SK-N-SH treated with all-trans-retinoic acid at 6 μM for 48 hours (cell line): ENCODE data around the gene MRTFA.

Source experiments
- ATAC-seq: fragments of 200-7000 bp; cut with Tn5 transposase; 3 replicates; pipeline ENCODE4 v1.9.1; 2020; ENCODE audit warnings: mild to moderate bottlenecking, moderate library complexity
- ARNTL ChIP-seq: fragments of 450-650 bp; formaldehyde crosslinking; IDR thresholded peaks from 2 replicates; pipeline ENCODE4 v1.5.0; 2020; ENCODE audit warnings: low read depth, mild to moderate bottlenecking, moderate library complexity, borderline replicate concordance
- BACH2 ChIP-seq: fragments of 250-450 bp; sonication (Bioruptor Pico); IDR thresholded peaks from 2 replicates; pipeline ENCODE4 v1.9.0; 2021; ENCODE audit warnings: mild to moderate bottlenecking, borderline replicate concordance
- CREB5 ChIP-seq: fragments of 250-450 bp; sonication (Bioruptor Pico); IDR thresholded peaks from 2 replicates; pipeline ENCODE4 v1.5.1; 2020; ENCODE audit warnings: low read depth, mild to moderate bottlenecking, moderate library complexity
- CSDC2 ChIP-seq: fragments of 250-450 bp; sonication (Bioruptor Pico); IDR thresholded peaks from 2 replicates; pipeline ENCODE4 v1.5.0; 2020; ENCODE audit warnings: mild to moderate bottlenecking, moderate library complexity
- ESRRG ChIP-seq: fragments of 250-450 bp; sonication (Bioruptor Pico); IDR thresholded peaks from 2 replicates; pipeline ENCODE4 v1.6.1; 2021; ENCODE audit warnings: mild to moderate bottlenecking
- GLIS3 ChIP-seq: fragments of 250-450 bp; sonication (Bioruptor Pico); IDR thresholded peaks from 2 replicates; pipeline ENCODE4 v1.5.0; 2020; ENCODE audit warnings: mild to moderate bottlenecking, moderate library complexity
- ISL1 ChIP-seq: fragments of 250-450 bp; sonication (Bioruptor Pico); IDR thresholded peaks from 2 replicates; pipeline ENCODE4 v2.1.2; 2022; ENCODE audit warnings: mild to moderate bottlenecking, moderate library complexity
- OSR1 ChIP-seq: fragments of 250-450 bp; sonication (Bioruptor Pico); IDR thresholded peaks from 2 replicates; pipeline ENCODE4 v1.8.0; 2022; ENCODE audit warnings: moderate library complexity, mild to moderate bottlenecking, inconsistent platforms
- PATZ1 ChIP-seq: fragments of 250-450 bp; sonication (Bioruptor Pico); IDR thresholded peaks from 2 replicates; pipeline ENCODE4 v1.8.0; 2020; ENCODE audit warnings: mild to moderate bottlenecking, moderate library complexity, borderline replicate concordance
- PPARA ChIP-seq: fragments of 250-450 bp; sonication (Bioruptor Pico); IDR thresholded peaks from 2 replicates; pipeline ENCODE4 v1.5.0; 2020; ENCODE audit warnings: mild to moderate bottlenecking, borderline replicate concordance
- RARB ChIP-seq: fragments of 250-450 bp; sonication (Bioruptor Pico); IDR thresholded peaks from 2 replicates; pipeline ENCODE4 v1.8.0; 2021; ENCODE audit warnings: mild to moderate bottlenecking, moderate library complexity
- TCF4 ChIP-seq: fragments of 250-450 bp; sonication (Bioruptor Pico); IDR thresholded peaks from 2 replicates; pipeline ENCODE4 v1.8.0; 2021; ENCODE audit warnings: mild to moderate bottlenecking, moderate library complexity, borderline replicate concordance
- TOX ChIP-seq: fragments of 250-450 bp; sonication (Bioruptor Pico); IDR thresholded peaks from 2 replicates; pipeline ENCODE4 v1.8.0; 2021; ENCODE audit warnings: mild to moderate bottlenecking, moderate library complexity, borderline replicate concordance
- ZC3H10 ChIP-seq: fragments of 250-450 bp; sonication (Bioruptor Pico); IDR thresholded peaks from 2 replicates; pipeline ENCODE4 v1.5.1; 2021; ENCODE audit warnings: mild to moderate bottlenecking, moderate library complexity
- ZFP3 ChIP-seq: fragments of 250-450 bp; sonication (Bioruptor Pico); IDR thresholded peaks from 2 replicates; pipeline ENCODE4 v1.5.0; 2020; ENCODE audit warnings: mild to moderate bottlenecking, moderate library complexity
- ZFP30 ChIP-seq: fragments of 450-650 bp; formaldehyde crosslinking; IDR thresholded peaks from 2 replicates; pipeline ENCODE4 v1.5.0; 2022; ENCODE audit warnings: mild to moderate bottlenecking, moderate library complexity
- ZNF565 ChIP-seq: fragments of 450-650 bp; formaldehyde crosslinking; conservative IDR thresholded peaks from 2 replicates; pipeline ENCODE4 v1.5.0; 2020; ENCODE audit warnings: low read depth, mild to moderate bottlenecking, moderate library complexity
- ZNF70 ChIP-seq: fragments of 450-650 bp; formaldehyde crosslinking; IDR thresholded peaks from 2 replicates; pipeline ENCODE4 v1.5.0; 2020; ENCODE audit warnings: mild to moderate bottlenecking, moderate library complexity
- ZNF8 ChIP-seq: fragments of 450-650 bp; formaldehyde crosslinking; IDR thresholded peaks from 2 replicates; pipeline ENCODE4 v1.5.0; 2020; ENCODE audit warnings: mild to moderate bottlenecking, moderate library complexity
- TF ChIP-seq, protein P1 (sequence below): fragments of 250-450 bp; sonication (Bioruptor Pico); IDR thresholded peaks from 2 replicates; pipeline ENCODE4 v1.5.1; 2021; ENCODE audit warnings: mild to moderate bottlenecking, moderate library complexity
- TF ChIP-seq, protein P2 (sequence below): fragments of 250-450 bp; sonication (Bioruptor Pico); IDR thresholded peaks from 2 replicates; pipeline ENCODE4 v1.5.0; 2020; ENCODE audit warnings: mild to moderate bottlenecking, moderate library complexity

MRTFA gene

DNA sequence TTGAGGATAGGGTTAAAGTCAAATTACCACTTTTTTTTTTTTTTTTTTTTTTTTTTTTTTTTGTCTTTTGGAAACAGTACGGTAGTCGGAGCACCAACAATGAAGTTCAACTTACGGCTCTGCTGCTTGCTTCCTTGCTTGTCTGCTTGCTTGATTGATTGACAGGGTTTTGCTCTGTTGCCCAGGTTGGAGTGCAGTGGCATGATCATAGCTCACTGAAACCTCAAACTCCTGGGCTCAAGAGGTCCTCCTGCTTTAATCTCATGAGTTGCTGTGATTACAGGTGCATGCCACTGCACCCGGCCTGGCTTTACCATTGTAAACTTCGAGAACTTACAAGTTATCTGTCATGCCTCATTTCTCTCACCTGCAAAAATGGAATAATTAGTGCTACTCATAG is 260.4 kb downstream of the MRTFA start:
- ATAC-seq = no peak
- TF ChIP-seq ZNF70 = no peak

DNA sequence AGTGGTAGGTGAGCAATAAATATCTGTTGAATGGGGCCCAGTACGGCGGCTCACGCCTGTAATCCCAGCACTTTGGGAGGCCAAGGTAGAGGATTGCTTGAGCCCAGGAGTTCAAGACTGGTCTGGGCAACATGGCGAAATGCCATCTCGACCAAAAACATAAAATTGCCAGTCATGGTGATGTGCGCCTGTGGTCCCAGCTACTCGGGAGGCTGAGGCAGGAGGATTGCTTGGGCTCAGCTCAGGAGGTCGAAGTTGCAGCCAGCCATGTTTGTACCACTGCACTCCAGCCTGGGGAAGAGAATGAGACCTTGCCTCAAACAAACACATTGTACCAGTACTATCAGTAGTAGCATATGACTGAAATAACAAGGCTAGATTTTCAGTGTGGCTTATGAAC is 262.0 kb downstream of the MRTFA start:
- no peak for TF ChIP-seq ZNF70
- TF ChIP-seq GLIS3 (CRISPR knock-in tag) = no peak
- TF ChIP-seq ZFP3 (CRISPR knock-in tag) = no peak
- TF ChIP-seq, protein P1, sequence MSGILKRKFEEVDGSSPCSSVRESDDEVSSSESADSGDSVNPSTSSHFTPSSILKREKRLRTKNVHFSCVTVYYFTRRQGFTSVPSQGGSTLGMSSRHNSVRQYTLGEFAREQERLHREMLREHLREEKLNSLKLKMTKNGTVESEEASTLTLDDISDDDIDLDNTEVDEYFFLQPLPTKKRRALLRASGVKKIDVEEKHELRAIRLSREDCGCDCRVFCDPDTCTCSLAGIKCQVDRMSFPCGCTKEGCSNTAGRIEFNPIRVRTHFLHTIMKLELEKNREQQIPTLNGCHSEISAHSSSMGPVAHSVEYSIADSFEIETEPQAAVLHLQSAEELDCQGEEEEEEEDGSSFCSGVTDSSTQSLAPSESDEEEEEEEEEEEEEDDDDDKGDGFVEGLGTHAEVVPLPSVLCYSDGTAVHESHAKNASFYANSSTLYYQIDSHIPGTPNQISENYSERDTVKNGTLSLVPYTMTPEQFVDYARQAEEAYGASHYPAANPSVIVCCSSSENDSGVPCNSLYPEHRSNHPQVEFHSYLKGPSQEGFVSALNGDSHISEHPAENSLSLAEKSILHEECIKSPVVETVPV (CRISPR knock-in tag) = no peak
- TF ChIP-seq TCF4 = no peak
- no peak for TF ChIP-seq PPARA (CRISPR knock-in tag)
- TF ChIP-seq TOX (CRISPR knock-in tag) = no peak
- TF ChIP-seq RARB (CRISPR knock-in tag) = no peak
- TF ChIP-seq ZC3H10 (CRISPR knock-in tag) = no peak
- TF ChIP-seq CSDC2 (CRISPR knock-in tag) = no peak
- TF ChIP-seq ZFP30 (CRISPR knock-in tag) = no peak
- no peak for TF ChIP-seq ZNF8 (CRISPR knock-in tag)
- TF ChIP-seq ESRRG (CRISPR knock-in tag) = no peak
- TF ChIP-seq ZNF565 (CRISPR knock-in tag) = no peak
- no peak for TF ChIP-seq OSR1 (CRISPR knock-in tag)
- TF ChIP-seq PATZ1 = no peak
- ATAC-seq = no peak

- ATAC-seq = no peak
- TF ChIP-seq OSR1 (CRISPR knock-in tag) = no peak
- no peak for TF ChIP-seq CSDC2 (CRISPR knock-in tag)
- TF ChIP-seq ARNTL (CRISPR knock-in tag) = no peak
- TF ChIP-seq ZC3H10 (CRISPR knock-in tag) = no peak
- TF ChIP-seq ISL1 (CRISPR knock-in tag) = no peak
- no peak for TF ChIP-seq TCF4
- no peak for TF ChIP-seq GLIS3 (CRISPR knock-in tag)
- TF ChIP-seq RARB (CRISPR knock-in tag) = no peak
- TF ChIP-seq, protein P2, sequence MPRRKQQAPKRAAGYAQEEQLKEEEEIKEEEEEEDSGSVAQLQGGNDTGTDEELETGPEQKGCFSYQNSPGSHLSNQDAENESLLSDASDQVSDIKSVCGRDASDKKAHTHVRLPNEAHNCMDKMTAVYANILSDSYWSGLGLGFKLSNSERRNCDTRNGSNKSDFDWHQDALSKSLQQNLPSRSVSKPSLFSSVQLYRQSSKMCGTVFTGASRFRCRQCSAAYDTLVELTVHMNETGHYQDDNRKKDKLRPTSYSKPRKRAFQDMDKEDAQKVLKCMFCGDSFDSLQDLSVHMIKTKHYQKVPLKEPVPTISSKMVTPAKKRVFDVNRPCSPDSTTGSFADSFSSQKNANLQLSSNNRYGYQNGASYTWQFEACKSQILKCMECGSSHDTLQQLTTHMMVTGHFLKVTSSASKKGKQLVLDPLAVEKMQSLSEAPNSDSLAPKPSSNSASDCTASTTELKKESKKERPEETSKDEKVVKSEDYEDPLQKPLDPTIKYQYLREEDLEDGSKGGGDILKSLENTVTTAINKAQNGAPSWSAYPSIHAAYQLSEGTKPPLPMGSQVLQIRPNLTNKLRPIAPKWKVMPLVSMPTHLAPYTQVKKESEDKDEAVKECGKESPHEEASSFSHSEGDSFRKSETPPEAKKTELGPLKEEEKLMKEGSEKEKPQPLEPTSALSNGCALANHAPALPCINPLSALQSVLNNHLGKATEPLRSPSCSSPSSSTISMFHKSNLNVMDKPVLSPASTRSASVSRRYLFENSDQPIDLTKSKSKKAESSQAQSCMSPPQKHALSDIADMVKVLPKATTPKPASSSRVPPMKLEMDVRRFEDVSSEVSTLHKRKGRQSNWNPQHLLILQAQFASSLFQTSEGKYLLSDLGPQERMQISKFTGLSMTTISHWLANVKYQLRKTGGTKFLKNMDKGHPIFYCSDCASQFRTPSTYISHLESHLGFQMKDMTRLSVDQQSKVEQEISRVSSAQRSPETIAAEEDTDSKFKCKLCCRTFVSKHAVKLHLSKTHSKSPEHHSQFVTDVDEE (CRISPR knock-in tag) = no peak
- TF ChIP-seq ESRRG (CRISPR knock-in tag) = no peak
- no peak for TF ChIP-seq BACH2 (CRISPR knock-in tag)
- no peak for TF ChIP-seq ZNF8 (CRISPR knock-in tag)
Observed at GRCh38 chr22:40368836-40369235, 267.7 kb downstream of the MRTFA start.

- TF ChIP-seq, protein P2 (CRISPR knock-in tag) = no peak
- TF ChIP-seq CREB5 (CRISPR knock-in tag) (no peak), ISL1 (CRISPR knock-in tag) (no peak), TOX (CRISPR knock-in tag) (no peak), TCF4 (no peak), ESRRG (CRISPR knock-in tag) (no peak)
- no peak for ATAC-seq
Observed at GRCh38 chr22:40368016-40368415, 268.5 kb downstream of the MRTFA start.
